ENCODE results near the gene SLC35C1.
"Not testable (repeated sequence)": the region's sequence is repeated elsewhere in the genome, so short reads cannot be mapped to it uniquely, and the experiment has no call there.

SLC35C1 gene

GRCh38 chr11:45820211-45820857 lies 15.4 kb downstream of the SLC35C1 start:
- Histone ChIP-seq H3K27me3 (ENCODE audit: insufficient read depth, insufficient read length) (no peaks in the 10 kb centered on the region), H3K9me3 (ENCODE audit: insufficient read depth, low read length) (no peaks in the 10 kb centered on the region), H3K4me1 (ENCODE audit: insufficient read depth, insufficient read length) (no peaks in the 10 kb centered on the region), H3K4me3 (ENCODE audit: insufficient read length, low read depth) (no peak overlapping the region), H3K9ac (ENCODE audit: insufficient read length, low read depth) (no peak overlapping the region), H3K36me3 (ENCODE audit: insufficient read depth, insufficient read length, low read length) (no peaks in the 10 kb centered on the region)
- no peak for DNase-seq (ENCODE audit: low read depth, low spot score)
- TF ChIP-seq SUZ12 (IDR thresholded peaks at IDR 0.05; ENCODE audit: extremely low read depth, insufficient read depth, insufficient read length) (no peak), YY1 (IDR thresholded peaks at IDR 0.05; ENCODE audit: insufficient read depth, insufficient read length) (no peak), ZNF274 (IDR thresholded peaks at IDR 0.05; ENCODE audit: low read depth, low read length) (no peak)

GRCh38 chr11:45826492-45826891 lies 21.5 kb downstream of the SLC35C1 start:
- H3K4me3 ChIP-seq (ENCODE audit: insufficient read length, low read depth); H3K9me3 ChIP-seq (ENCODE audit: insufficient read depth, low read length); H3K4me1 ChIP-seq (ENCODE audit: insufficient read depth, insufficient read length); H3K36me3 ChIP-seq (ENCODE audit: insufficient read depth, insufficient read length, low read length): not testable (repeated sequence)
- Histone ChIP-seq H3K27me3 (ENCODE audit: insufficient read depth, insufficient read length) (peaks cover 24% of the 10 kb centered on the region), H3K9ac (ENCODE audit: insufficient read length, low read depth) (peak overlapping the region; percentile 12)
- DNase-seq (ENCODE audit: low read depth, low spot score), result peak; percentile 46

- no peaks in the 10 kb centered on the region for H3K9me3 ChIP-seq (ENCODE audit: insufficient read depth, low read length)
- peaks cover 8% of the 10 kb centered on the region for H3K4me1 ChIP-seq (ENCODE audit: insufficient read depth, insufficient read length)
- TF ChIP-seq YY1 (IDR thresholded peaks at IDR 0.05; ENCODE audit: insufficient read depth, insufficient read length) (no peak), ZNF274 (IDR thresholded peaks at IDR 0.05; ENCODE audit: low read depth, low read length) (no peak), SUZ12 (IDR thresholded peaks at IDR 0.05; ENCODE audit: extremely low read depth, insufficient read depth, insufficient read length) (no peak)
- H3K27me3 ChIP-seq (ENCODE audit: insufficient read depth, insufficient read length), result peaks cover 24% of the 10 kb centered on the region
- DNase-seq (ENCODE audit: low read depth, low spot score), result no peak
- H3K4me3 ChIP-seq (ENCODE audit: insufficient read length, low read depth), result no peak overlapping the region
- H3K36me3 ChIP-seq (ENCODE audit: insufficient read depth, insufficient read length, low read length), result no peaks in the 10 kb centered on the region
- no peak overlapping the region for H3K9ac ChIP-seq (ENCODE audit: insufficient read length, low read depth)
These were observed 22.2 kb downstream of the SLC35C1 start for GRCh38 chr11:45827123-45827522.

DNA sequence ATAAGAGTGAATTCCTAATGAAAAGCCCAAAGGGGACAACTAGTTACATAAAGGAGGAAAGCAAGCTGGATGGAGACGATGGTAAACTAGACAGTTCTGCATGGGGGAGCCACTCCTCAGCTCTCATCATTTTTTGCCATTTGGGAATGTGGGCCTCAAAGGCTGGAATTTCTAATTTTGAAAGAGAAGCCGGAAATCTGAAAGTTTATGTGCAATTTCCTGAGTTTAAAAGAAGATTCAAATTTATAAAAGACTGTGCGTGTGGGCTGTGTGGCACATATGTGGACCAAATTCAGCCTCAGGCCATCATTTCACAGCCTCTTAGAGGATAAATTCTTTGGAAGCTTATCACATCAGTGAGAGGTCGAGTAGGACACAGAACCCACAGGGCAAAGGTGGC lies 24.0 kb downstream of the SLC35C1 start:
- Histone ChIP-seq H3K4me3 (ENCODE audit: insufficient read length, low read depth) (no peak overlapping the region), H3K4me1 (ENCODE audit: insufficient read depth, insufficient read length) (peaks cover 8% of the 10 kb centered on the region), H3K9ac (ENCODE audit: insufficient read length, low read depth) (no peak overlapping the region), H3K9me3 (ENCODE audit: insufficient read depth, low read length) (no peaks in the 10 kb centered on the region), H3K36me3 (ENCODE audit: insufficient read depth, insufficient read length, low read length) (no peaks in the 10 kb centered on the region), H3K27me3 (ENCODE audit: insufficient read depth, insufficient read length) (peaks cover 24% of the 10 kb centered on the region)
- no peak for TF ChIP-seq SUZ12 (IDR thresholded peaks at IDR 0.05; ENCODE audit: extremely low read depth, insufficient read depth, insufficient read length)
- TF ChIP-seq YY1 (IDR thresholded peaks at IDR 0.05; ENCODE audit: insufficient read depth, insufficient read length), result no peak
- TF ChIP-seq ZNF274 (IDR thresholded peaks at IDR 0.05; ENCODE audit: low read depth, low read length), result no peak
- DNase-seq (ENCODE audit: low read depth, low spot score), result no peak

GRCh38 chr11:45830596-45830995 lies 25.6 kb downstream of the SLC35C1 start:
- peaks cover 8% of the 10 kb centered on the region for H3K4me1 ChIP-seq (ENCODE audit: insufficient read depth, insufficient read length)
- peaks cover 24% of the 10 kb centered on the region for H3K27me3 ChIP-seq (ENCODE audit: insufficient read depth, insufficient read length)
- H3K9me3 ChIP-seq (ENCODE audit: insufficient read depth, low read length), result no peaks in the 10 kb centered on the region
- H3K4me3 ChIP-seq (ENCODE audit: insufficient read length, low read depth), result no peak overlapping the region
- H3K9ac ChIP-seq (ENCODE audit: insufficient read length, low read depth), result no peak overlapping the region
- DNase-seq (ENCODE audit: low read depth, low spot score), result no peak
- TF ChIP-seq YY1 (IDR thresholded peaks at IDR 0.05; ENCODE audit: insufficient read depth, insufficient read length) (no peak), SUZ12 (IDR thresholded peaks at IDR 0.05; ENCODE audit: extremely low read depth, insufficient read depth, insufficient read length) (no peak), ZNF274 (IDR thresholded peaks at IDR 0.05; ENCODE audit: low read depth, low read length) (no peak)
- H3K36me3 ChIP-seq (ENCODE audit: insufficient read depth, insufficient read length, low read length), result no peaks in the 10 kb centered on the region

DNA sequence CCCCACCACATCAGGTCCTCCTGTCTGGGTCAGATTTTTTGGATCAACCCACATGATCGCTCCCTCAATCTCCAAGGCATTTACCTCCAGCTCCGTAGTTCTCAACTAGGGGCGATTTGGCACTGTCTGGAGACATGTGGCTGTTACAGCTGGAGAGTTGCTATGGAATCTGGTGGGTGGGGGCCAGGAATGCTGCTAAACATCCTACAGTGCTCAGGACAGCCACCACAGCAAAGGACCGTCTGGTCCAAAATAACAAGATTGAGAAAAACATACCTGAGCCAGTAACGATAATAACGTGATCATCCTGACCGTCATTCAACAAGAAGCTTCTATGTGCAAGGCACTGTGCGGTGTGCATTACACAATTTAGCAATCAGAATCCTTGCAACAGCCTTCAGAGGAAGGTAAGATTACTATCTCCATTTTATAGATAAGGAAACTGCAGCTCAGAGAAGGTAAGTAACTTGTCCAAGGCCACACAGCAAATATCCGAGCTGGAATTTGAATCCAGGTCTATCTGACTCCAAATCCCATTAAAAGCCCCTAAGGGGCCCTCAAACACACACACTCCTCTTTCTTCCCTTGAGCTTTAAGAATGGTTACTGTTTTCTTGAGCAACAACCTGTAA lies 28.0 kb downstream of the SLC35C1 start:
- no peak for DNase-seq (ENCODE audit: low read depth, low spot score)
- TF ChIP-seq YY1 (IDR thresholded peaks at IDR 0.05; ENCODE audit: insufficient read depth, insufficient read length) (no peak), ZNF274 (IDR thresholded peaks at IDR 0.05; ENCODE audit: low read depth, low read length) (no peak), SUZ12 (IDR thresholded peaks at IDR 0.05; ENCODE audit: extremely low read depth, insufficient read depth, insufficient read length) (no peak)

GRCh38 chr11:45833761-45834160 lies 28.8 kb downstream of the SLC35C1 start:
- Histone ChIP-seq H3K36me3 (ENCODE audit: insufficient read depth, insufficient read length, low read length) (no peaks in the 10 kb centered on the region), H3K9ac (ENCODE audit: insufficient read length, low read depth) (no peak overlapping the region), H3K27me3 (ENCODE audit: insufficient read depth, insufficient read length) (peaks cover 2% of the 10 kb centered on the region), H3K4me3 (ENCODE audit: insufficient read length, low read depth) (no peak overlapping the region), H3K4me1 (ENCODE audit: insufficient read depth, insufficient read length) (no peaks in the 10 kb centered on the region), H3K9me3 (ENCODE audit: insufficient read depth, low read length) (no peaks in the 10 kb centered on the region)
- no peak for DNase-seq (ENCODE audit: low read depth, low spot score)
- TF ChIP-seq YY1 (IDR thresholded peaks at IDR 0.05; ENCODE audit: insufficient read depth, insufficient read length) (no peak), ZNF274 (IDR thresholded peaks at IDR 0.05; ENCODE audit: low read depth, low read length) (no peak), SUZ12 (IDR thresholded peaks at IDR 0.05; ENCODE audit: extremely low read depth, insufficient read depth, insufficient read length) (no peak)

More for the DNA sequence above, 28.0 kb downstream of the SLC35C1 start:
- Histone ChIP-seq H3K9ac (ENCODE audit: insufficient read length, low read depth) (no peak overlapping the region), H3K36me3 (ENCODE audit: insufficient read depth, insufficient read length, low read length) (no peaks in the 10 kb centered on the region), H3K27me3 (ENCODE audit: insufficient read depth, insufficient read length) (peaks cover 11% of the 10 kb centered on the region), H3K9me3 (ENCODE audit: insufficient read depth, low read length) (no peaks in the 10 kb centered on the region), H3K4me3 (ENCODE audit: insufficient read length, low read depth) (no peak overlapping the region), H3K4me1 (ENCODE audit: insufficient read depth, insufficient read length) (no peaks in the 10 kb centered on the region)

Measured in NT2/D1 (cell line).